WERI-Rb-1 (cell line): ENCODE data around the gene SMIM8.

Experiments used
- DNase-seq: peaks from one replicate; pipeline ENCODE4 v3.0.0-alpha.2; 2020
- H3K27ac ChIP-seq: fragments of 250-450 bp; sonication (Bioruptor Pico); 2 replicates; pipeline ENCODE4 v1.5.1; 2020; ENCODE audit warnings: mild to moderate bottlenecking, moderate library complexity
- H3K27me3 ChIP-seq: fragments of 250-450 bp; sonication (Bioruptor Pico); 2 replicates; pipeline ENCODE4 v1.5.1; 2021; ENCODE audit warnings: mild to moderate bottlenecking, low read depth, moderate library complexity; ENCODE audit not compliant: insufficient read depth, severe bottlenecking
- H3K36me3 ChIP-seq: fragments of 250-450 bp; sonication (Bioruptor Pico); 2 replicates; pipeline ENCODE4 v1.5.1; 2020; ENCODE audit warnings: mild to moderate bottlenecking, moderate library complexity
- H3K4me3 ChIP-seq: 2 replicates; pipeline ENCODE4 v1.5.1; 2011; ENCODE audit warnings: low read depth, mild to moderate bottlenecking, control low read depth, low read length
- H3K9me3 ChIP-seq: fragments of 250-450 bp; sonication (Bioruptor Pico); 2 replicates; pipeline ENCODE4 v1.5.1; 2021; ENCODE audit warnings: mild to moderate bottlenecking, moderate library complexity; ENCODE audit not compliant: severe bottlenecking
- TF ChIP-seq, protein P1 (sequence below): IDR thresholded peaks from 2 replicates; pipeline ENCODE4 v1.5.1; 2011; ENCODE audit warnings: low read depth, mild to moderate bottlenecking, control low read depth, inconsistent platforms, low read length

SMIM8 gene

DNA sequence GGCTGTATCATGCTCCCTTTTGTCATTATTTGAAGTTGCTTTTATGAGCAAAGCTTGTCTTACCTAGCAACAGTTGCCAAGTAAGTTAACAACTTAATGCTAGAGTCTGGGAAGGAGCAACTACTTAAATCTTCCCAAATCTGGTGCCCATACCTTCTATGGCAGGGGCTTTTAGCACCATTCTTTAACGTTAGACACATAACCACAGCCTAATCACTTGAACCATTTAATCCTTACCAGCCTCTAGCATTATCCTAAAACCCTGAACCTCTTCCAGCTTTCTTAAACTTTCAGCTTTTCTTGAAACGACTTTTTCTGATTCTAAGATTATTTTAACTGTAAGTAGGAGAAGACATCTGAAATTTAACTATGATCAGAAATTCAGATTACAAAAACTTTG is 22.3 kb downstream of the SMIM8 start, which contains the start of gene C6orf163:
Gene C6orf163, plus strand, starts transcription at position 83 of the 400 bp plus-strand sequence. Its CDS starts 287 bp downstream, at position 370.
- Histone ChIP-seq H3K4me3 (no peak within 1 kb of the TSS), H3K9me3 (no peaks in the 10 kb centered on the region), H3K27me3 (no peaks in the 10 kb centered on the region), H3K36me3 (no peaks in the 10 kb centered on the region), H3K27ac (no peak within 1 kb of the TSS)
- no peak for DNase-seq
- TF ChIP-seq, protein P1, sequence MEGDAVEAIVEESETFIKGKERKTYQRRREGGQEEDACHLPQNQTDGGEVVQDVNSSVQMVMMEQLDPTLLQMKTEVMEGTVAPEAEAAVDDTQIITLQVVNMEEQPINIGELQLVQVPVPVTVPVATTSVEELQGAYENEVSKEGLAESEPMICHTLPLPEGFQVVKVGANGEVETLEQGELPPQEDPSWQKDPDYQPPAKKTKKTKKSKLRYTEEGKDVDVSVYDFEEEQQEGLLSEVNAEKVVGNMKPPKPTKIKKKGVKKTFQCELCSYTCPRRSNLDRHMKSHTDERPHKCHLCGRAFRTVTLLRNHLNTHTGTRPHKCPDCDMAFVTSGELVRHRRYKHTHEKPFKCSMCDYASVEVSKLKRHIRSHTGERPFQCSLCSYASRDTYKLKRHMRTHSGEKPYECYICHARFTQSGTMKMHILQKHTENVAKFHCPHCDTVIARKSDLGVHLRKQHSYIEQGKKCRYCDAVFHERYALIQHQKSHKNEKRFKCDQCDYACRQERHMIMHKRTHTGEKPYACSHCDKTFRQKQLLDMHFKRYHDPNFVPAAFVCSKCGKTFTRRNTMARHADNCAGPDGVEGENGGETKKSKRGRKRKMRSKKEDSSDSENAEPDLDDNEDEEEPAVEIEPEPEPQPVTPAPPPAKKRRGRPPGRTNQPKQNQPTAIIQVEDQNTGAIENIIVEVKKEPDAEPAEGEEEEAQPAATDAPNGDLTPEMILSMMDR = no peak

DNA sequence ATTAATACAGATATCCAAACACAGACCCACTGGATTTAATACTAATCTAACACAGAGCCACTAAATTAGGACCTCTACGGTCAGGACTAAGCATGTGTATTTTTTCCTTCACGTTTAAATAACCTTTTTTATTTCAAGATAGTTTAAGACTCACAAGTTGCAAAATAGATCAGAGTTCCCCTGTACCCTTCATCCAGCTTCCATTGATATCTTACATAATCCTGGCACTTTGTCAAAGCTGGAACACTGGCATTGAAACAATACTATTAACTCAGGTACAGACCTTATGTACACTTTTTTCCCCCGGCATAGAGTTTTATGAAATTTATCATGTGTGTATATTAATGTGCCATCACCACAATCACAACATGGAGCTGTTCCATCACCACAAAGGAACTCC is 24.3 kb downstream of the SMIM8 start:
- TF ChIP-seq, protein P1 = no peak
- H3K9me3 ChIP-seq = no peaks in the 10 kb centered on the region
- H3K4me3 ChIP-seq = no peak overlapping the region
- H3K27me3 ChIP-seq = no peaks in the 10 kb centered on the region
- no peak overlapping the region for H3K27ac ChIP-seq
- no peaks in the 10 kb centered on the region for H3K36me3 ChIP-seq
- no peak for DNase-seq

DNA sequence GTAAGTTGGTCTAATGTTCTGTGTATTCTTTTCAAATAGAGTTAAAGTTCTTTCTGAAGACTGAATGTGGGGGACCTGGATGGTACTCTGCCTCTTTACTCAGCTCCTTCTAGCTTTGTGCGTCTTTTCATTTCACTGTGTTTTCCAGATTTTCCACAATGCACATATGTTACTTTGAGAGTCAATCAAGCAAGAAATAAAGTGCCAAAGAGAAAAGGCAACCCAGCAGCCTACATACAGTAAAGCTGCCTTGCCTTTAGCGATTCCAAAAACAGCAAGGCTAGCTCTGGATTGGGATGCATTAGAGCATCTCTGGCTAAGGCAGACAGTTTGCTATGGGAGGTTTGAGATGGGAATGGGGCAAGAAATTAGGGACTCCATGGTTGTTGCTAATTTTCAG is 27.5 kb downstream of the SMIM8 start:
- TF ChIP-seq, protein P1 = no peak
- no peaks in the 10 kb centered on the region for H3K27me3 ChIP-seq
- no peak overlapping the region for H3K4me3 ChIP-seq
- no peaks in the 10 kb centered on the region for H3K36me3 ChIP-seq
- no peak overlapping the region for H3K27ac ChIP-seq
- no peak for DNase-seq
- no peaks in the 10 kb centered on the region for H3K9me3 ChIP-seq

DNA sequence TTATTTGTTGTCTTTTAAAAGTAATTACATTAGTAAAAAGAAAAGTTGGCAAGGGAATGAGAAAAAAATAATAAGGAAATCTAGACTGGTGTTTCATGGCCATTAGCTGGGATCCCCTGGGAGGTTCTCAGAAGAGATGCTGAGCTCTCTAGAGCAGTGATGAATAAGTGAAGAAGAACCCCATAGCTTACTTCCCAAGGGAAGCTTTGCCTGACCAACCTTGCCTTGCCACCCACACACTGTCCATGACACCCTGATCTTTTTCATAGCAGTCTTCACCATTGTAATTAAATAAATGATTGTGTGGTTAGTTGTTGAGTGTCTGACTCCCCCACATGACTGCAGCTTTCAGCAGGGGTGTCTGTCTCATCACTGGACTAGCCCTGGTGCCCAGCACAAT is 28.1 kb downstream of the SMIM8 start:
- H3K27ac ChIP-seq = no peak overlapping the region
- H3K9me3 ChIP-seq = no peaks in the 10 kb centered on the region
- H3K27me3 ChIP-seq = no peaks in the 10 kb centered on the region
- DNase-seq = no peak
- H3K36me3 ChIP-seq = no peaks in the 10 kb centered on the region
- TF ChIP-seq, protein P1 = no peak
- no peak overlapping the region for H3K4me3 ChIP-seq

DNA sequence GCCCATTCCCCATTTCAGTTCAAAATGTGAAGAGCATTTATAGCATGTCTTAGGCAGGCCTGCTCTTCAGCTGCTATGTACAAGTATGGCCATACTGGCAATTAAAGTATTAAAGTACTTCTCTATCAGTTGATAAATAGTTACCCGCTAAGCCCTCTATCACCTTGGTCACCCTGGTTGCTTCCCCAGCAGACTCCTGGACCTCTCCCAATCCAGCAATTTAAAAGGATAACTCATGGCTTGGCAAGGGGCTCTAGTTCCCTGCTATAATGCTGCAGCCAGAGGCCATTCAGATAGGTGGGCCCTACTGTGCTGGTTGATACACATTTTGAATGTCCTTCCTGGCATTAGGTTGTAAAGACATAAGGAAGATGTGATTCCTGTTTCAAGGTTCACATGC is 29.2 kb downstream of the SMIM8 start:
- no peak for DNase-seq

DNA sequence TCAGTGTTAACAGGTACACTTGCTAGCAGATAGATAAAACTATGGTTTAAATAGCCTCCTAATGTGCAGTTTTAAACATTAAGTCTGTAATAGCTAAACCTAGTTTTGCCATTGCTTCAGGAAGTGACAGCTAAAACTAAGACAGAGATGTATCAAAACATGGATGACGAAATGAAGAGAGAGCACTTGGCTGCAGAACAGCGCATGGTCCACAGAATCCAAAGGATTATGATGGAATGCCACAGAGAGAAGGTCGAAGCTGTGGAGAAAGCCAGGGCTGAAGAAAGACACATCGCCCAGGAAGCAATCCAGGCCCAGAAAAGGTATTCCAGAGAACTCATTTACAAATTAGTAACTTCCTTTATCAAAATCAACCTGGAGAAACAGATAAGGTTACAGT is 33.8 kb downstream of the SMIM8 start:
- no peaks in the 10 kb centered on the region for H3K27me3 ChIP-seq
- no peak overlapping the region for H3K4me3 ChIP-seq
- no peaks in the 10 kb centered on the region for H3K9me3 ChIP-seq
- H3K27ac ChIP-seq = no peak overlapping the region
- TF ChIP-seq, protein P1 = no peak
- no peak for DNase-seq
- H3K36me3 ChIP-seq = no peaks in the 10 kb centered on the region

More for the DNA sequence above, 29.2 kb downstream of the SMIM8 start:
- H3K9me3 ChIP-seq = no peaks in the 10 kb centered on the region
- TF ChIP-seq, protein P1 = no peak
- H3K36me3 ChIP-seq = no peaks in the 10 kb centered on the region
- H3K4me3 ChIP-seq = no peak overlapping the region
- no peak overlapping the region for H3K27ac ChIP-seq
- H3K27me3 ChIP-seq = no peaks in the 10 kb centered on the region
